ENCODE data around the gene GALNT18. TPM values are rescaled to one million over a fixed set of nuclear protein-coding genes. Genes with fewer than 3 reads are reported as not detected.

GALNT18 gene
- total RNA-seq, 2 experiments from 2014 or later: 2.4 to 2.7 TPM

GRCh38 chr11:11439591-11439990, 182.2 kb downstream of the GALNT18 start:
- ChIA-PET POLR2A (no interaction called here), CTCF (no interaction called here)
- DNase-seq: no peak
- H3K27ac Mint-ChIP-seq: no peak overlapping the region
- no peak overlapping the region for H3K4me3 Mint-ChIP-seq
- intact Hi-C loops (cut with micrococcal nuclease): no loop called here
- H3K4me1 Mint-ChIP-seq (ENCODE audit: low read depth): no peaks in the 10 kb centered on the region
- H3K9me3 Mint-ChIP-seq: no peaks in the 10 kb centered on the region
- no peaks in the 10 kb centered on the region for H3K27me3 Mint-ChIP-seq
- H3K36me3 Mint-ChIP-seq: no peaks in the 10 kb centered on the region

- no peak for DNase-seq
- ChIA-PET CTCF (no interaction called here), POLR2A (no interaction called here)
- H3K27me3 Mint-ChIP-seq: no peaks in the 10 kb centered on the region
- no peaks in the 10 kb centered on the region for H3K36me3 Mint-ChIP-seq
- intact Hi-C loops (cut with micrococcal nuclease): no loop called here
- H3K4me1 Mint-ChIP-seq (ENCODE audit: low read depth): no peaks in the 10 kb centered on the region
- H3K9me3 Mint-ChIP-seq: no peaks in the 10 kb centered on the region
- H3K4me3 Mint-ChIP-seq: no peak overlapping the region
- no peak overlapping the region for H3K27ac Mint-ChIP-seq
These were observed 185.0 kb downstream of the GALNT18 start for GRCh38 chr11:11436715-11437313.

- Mint-ChIP-seq H3K36me3 (no peaks in the 10 kb centered on the region), H3K4me3 (no peak overlapping the region)
- POLR2A ChIA-PET: no interaction called here
These were observed 186.2 kb downstream of the GALNT18 start for GRCh38 chr11:11435635-11436034.

GRCh38 chr11:11433960-11434359, 187.8 kb downstream of the GALNT18 start:
- Mint-ChIP-seq H3K9me3 (no peaks in the 10 kb centered on the region), H3K4me1 (ENCODE audit: low read depth) (no peaks in the 10 kb centered on the region), H3K36me3 (no peaks in the 10 kb centered on the region), H3K4me3 (no peak overlapping the region), H3K27ac (no peak overlapping the region), H3K27me3 (no peaks in the 10 kb centered on the region)
- ChIA-PET CTCF (no interaction called here), POLR2A (no interaction called here)
- intact Hi-C loops (cut with micrococcal nuclease): no loop called here
- DNase-seq: no peak

More at GRCh38 chr11:11435635-11436034, 186.2 kb downstream of the GALNT18 start:
- CTCF ChIA-PET: no interaction called here
- Mint-ChIP-seq H3K27me3 (no peaks in the 10 kb centered on the region), H3K4me1 (ENCODE audit: low read depth) (no peaks in the 10 kb centered on the region), H3K9me3 (no peaks in the 10 kb centered on the region), H3K27ac (no peak overlapping the region)
- intact Hi-C loops (cut with micrococcal nuclease): no loop called here
- no peak for DNase-seq

GRCh38 chr11:11432621-11433319, 189.0 kb downstream of the GALNT18 start:
- CTCF ChIA-PET: no interaction called here
- intact Hi-C loops (cut with micrococcal nuclease): no loop called here
- POLR2A ChIA-PET: no interaction called here

GRCh38 chr11:11430431-11430830, 191.4 kb downstream of the GALNT18 start:
- Mint-ChIP-seq H3K4me3 (no peak overlapping the region), H3K4me1 (ENCODE audit: low read depth) (no peaks in the 10 kb centered on the region), H3K9me3 (no peaks in the 10 kb centered on the region), H3K27ac (no peak overlapping the region), H3K36me3 (no peaks in the 10 kb centered on the region), H3K27me3 (no peaks in the 10 kb centered on the region)
- DNase-seq: no peak
- POLR2A ChIA-PET: no interaction called here
- CTCF ChIA-PET: no interaction called here
- intact Hi-C loops (cut with micrococcal nuclease): no loop called here

More at GRCh38 chr11:11432621-11433319, 189.0 kb downstream of the GALNT18 start:
- Mint-ChIP-seq H3K27me3 (no peaks in the 10 kb centered on the region), H3K4me3 (no peak overlapping the region), H3K9me3 (no peaks in the 10 kb centered on the region), H3K36me3 (no peaks in the 10 kb centered on the region), H3K4me1 (ENCODE audit: low read depth) (no peaks in the 10 kb centered on the region), H3K27ac (no peak overlapping the region)
- no peak for DNase-seq

GRCh38 chr11:11428714-11429113, 193.1 kb downstream of the GALNT18 start:
- Mint-ChIP-seq H3K27ac (no peak overlapping the region), H3K4me1 (ENCODE audit: low read depth) (no peaks in the 10 kb centered on the region), H3K4me3 (no peak overlapping the region), H3K27me3 (no peaks in the 10 kb centered on the region), H3K36me3 (no peaks in the 10 kb centered on the region), H3K9me3 (no peaks in the 10 kb centered on the region)
- intact Hi-C loops (cut with micrococcal nuclease): no loop called here
- ChIA-PET POLR2A (no interaction called here), CTCF (no interaction called here)
- no peak for DNase-seq

- no peaks in the 10 kb centered on the region for H3K4me1 Mint-ChIP-seq (ENCODE audit: low read depth)
- H3K36me3 Mint-ChIP-seq: no peaks in the 10 kb centered on the region
- no peak overlapping the region for H3K4me3 Mint-ChIP-seq
- H3K9me3 Mint-ChIP-seq: no peaks in the 10 kb centered on the region
- DNase-seq: no peak
- ChIA-PET CTCF (no interaction called here), POLR2A (no interaction called here)
- intact Hi-C loops (cut with micrococcal nuclease): no loop called here
- no peak overlapping the region for H3K27ac Mint-ChIP-seq
- no peaks in the 10 kb centered on the region for H3K27me3 Mint-ChIP-seq
These were observed 194.3 kb downstream of the GALNT18 start for GRCh38 chr11:11427542-11427941.

- no peak overlapping the region for H3K4me3 Mint-ChIP-seq
- H3K9me3 Mint-ChIP-seq: no peaks in the 10 kb centered on the region
- H3K4me1 Mint-ChIP-seq (ENCODE audit: low read depth): no peaks in the 10 kb centered on the region
- no peak for DNase-seq
- H3K36me3 Mint-ChIP-seq: no peaks in the 10 kb centered on the region
- no peaks in the 10 kb centered on the region for H3K27me3 Mint-ChIP-seq
- POLR2A ChIA-PET: no interaction called here
- intact Hi-C loops (cut with micrococcal nuclease): no loop called here
- no peak overlapping the region for H3K27ac Mint-ChIP-seq
- CTCF ChIA-PET: no interaction called here
These were observed 194.7 kb downstream of the GALNT18 start for GRCh38 chr11:11427140-11427539.

GRCh38 chr11:11426226-11426952, 195.4 kb downstream of the GALNT18 start:
- ChIA-PET CTCF (no interaction called here), POLR2A (no interaction called here)
- Mint-ChIP-seq H3K27ac (no peak overlapping the region), H3K4me1 (ENCODE audit: low read depth) (no peaks in the 10 kb centered on the region), H3K36me3 (no peaks in the 10 kb centered on the region), H3K4me3 (no peak overlapping the region), H3K27me3 (no peaks in the 10 kb centered on the region), H3K9me3 (no peaks in the 10 kb centered on the region)
- no peak for DNase-seq
- intact Hi-C loops (cut with micrococcal nuclease): no loop called here

- Mint-ChIP-seq H3K36me3 (no peaks in the 10 kb centered on the region), H3K27ac (no peak overlapping the region), H3K4me1 (ENCODE audit: low read depth) (no peaks in the 10 kb centered on the region), H3K27me3 (no peaks in the 10 kb centered on the region), H3K9me3 (no peaks in the 10 kb centered on the region), H3K4me3 (no peak overlapping the region)
- ChIA-PET CTCF (no interaction called here), POLR2A (no interaction called here)
- no peak for DNase-seq
- intact Hi-C loops (cut with micrococcal nuclease): no loop called here
These were observed 196.0 kb downstream of the GALNT18 start for GRCh38 chr11:11425806-11426205.

- Mint-ChIP-seq H3K27me3 (no peaks in the 10 kb centered on the region), H3K9me3 (no peaks in the 10 kb centered on the region), H3K36me3 (no peaks in the 10 kb centered on the region), H3K27ac (no peak overlapping the region), H3K4me1 (ENCODE audit: low read depth) (no peaks in the 10 kb centered on the region), H3K4me3 (no peak overlapping the region)
- DNase-seq: no peak
- POLR2A ChIA-PET: no interaction called here
- intact Hi-C loops (cut with micrococcal nuclease): no loop called here
- CTCF ChIA-PET: no interaction called here
These were observed 197.1 kb downstream of the GALNT18 start for GRCh38 chr11:11424688-11425087.
